Keratinocyte (primary cell): ENCODE results near the gene HSD17B2. TPM values are rescaled to one million over a fixed set of nuclear protein-coding genes. Genes with fewer than 3 reads are reported as not detected.

Experiments
- DNase-seq: peaks from one replicate; pipeline ENCODE4 v3.0.0-alpha.2; 2011; ENCODE audit warnings: low read depth, missing footprints, low spot score
- FAIRE-seq: peaks from 2 replicates; lab custom pipeline; 2011; peaks lifted over from hg19 to GRCh38; lab: Jason Lieb, UNC
- H2AFZ ChIP-seq: 2 replicates; pipeline ENCODE4 v1.6.0; 2012; ENCODE audit warnings: low read length, control low read depth, inconsistent platforms; ENCODE audit not compliant: control insufficient read depth
- H3K27ac ChIP-seq: 2 replicates; pipeline ENCODE4 v1.5.1; 2011; ENCODE audit warnings: low read length; ENCODE audit not compliant: control insufficient read depth, insufficient read depth
- H3K27me3 ChIP-seq: 3 replicates; pipeline ENCODE4 v1.6.0; 2011; ENCODE audit warnings: low read length; ENCODE audit not compliant: control insufficient read depth, insufficient read depth; ENCODE audit errors: extremely low read depth
- H3K36me3 ChIP-seq, 2 experiments: 2 replicates in 1 of 2; 3 replicates in 1 of 2; pipeline ENCODE4 v1.5.1; 2011; ENCODE audit warnings: low read length in 2 of 2, mild to moderate bottlenecking in 1 of 2; ENCODE audit not compliant: control insufficient read depth in 2 of 2, insufficient read depth in 2 of 2; ENCODE audit errors: extremely low read depth in 1 of 2
- H3K4me1 ChIP-seq: 3 replicates; pipeline ENCODE4 v1.5.1; 2011; ENCODE audit warnings: low read length; ENCODE audit not compliant: control insufficient read depth, insufficient read depth; ENCODE audit errors: extremely low read depth
- H3K4me2 ChIP-seq: 3 replicates; pipeline ENCODE4 v1.6.0; 2011; ENCODE audit warnings: low read depth, low read length; ENCODE audit not compliant: control insufficient read depth, insufficient read depth; ENCODE audit errors: extremely low read depth
- H3K4me3 ChIP-seq, 3 experiments: fragments of 200-600 bp in 1 of 3; sonication (generic) in 1 of 3; 2 replicates in 2 of 3; 3 replicates in 1 of 3; pipeline ENCODE4 v1.5.1; 2011 to 2016; ENCODE audit warnings: low read length in 3 of 3, mild to moderate bottlenecking in 3 of 3, control low read depth in 2 of 3, inconsistent platforms in 1 of 3, low read depth in 1 of 3, mixed read lengths in 1 of 3, mixed run types in 1 of 3, moderate library complexity in 1 of 3; ENCODE audit not compliant: control insufficient read depth in 2 of 3, insufficient read depth in 2 of 3; ENCODE audit errors: extremely low read depth in 1 of 3
- H3K79me2 ChIP-seq: 2 replicates; pipeline ENCODE4 v1.6.0; 2012; ENCODE audit warnings: low read length; ENCODE audit not compliant: control insufficient read depth, insufficient read depth
- H3K9ac ChIP-seq: 3 replicates; pipeline ENCODE4 v1.6.0; 2011; ENCODE audit warnings: low read length; ENCODE audit not compliant: control insufficient read depth, insufficient read depth; ENCODE audit errors: extremely low read depth
- H3K9me1 ChIP-seq: 3 replicates; pipeline ENCODE4 v1.6.0; 2011; ENCODE audit warnings: low read length; ENCODE audit not compliant: control insufficient read depth, insufficient read depth; ENCODE audit errors: extremely low read depth
- H3K9me3 ChIP-seq: 2 replicates; pipeline ENCODE4 v1.5.1; 2012; ENCODE audit warnings: low read depth, low read length; ENCODE audit not compliant: control insufficient read depth
- H4K20me1 ChIP-seq: 3 replicates; pipeline ENCODE4 v1.6.0; 2011; ENCODE audit warnings: low read length; ENCODE audit not compliant: control insufficient read depth, insufficient read depth; ENCODE audit errors: extremely low read depth
- CTCF ChIP-seq, 3 experiments: IDR thresholded peaks in 1 of 3; conservative IDR thresholded peaks in 1 of 3; optimal IDR thresholded peaks in 1 of 3; 2 replicates in 2 of 3; 3 replicates in 1 of 3; pipeline versions ENCODE3 to v1.5.1; 2011; ENCODE audit warnings: low read length in 3 of 3, mild to moderate bottlenecking in 3 of 3, moderate library complexity in 2 of 3, control low read depth in 1 of 3, inconsistent platforms in 1 of 3; ENCODE audit not compliant: insufficient read depth in 2 of 3; ENCODE audit errors: extremely low read depth in 1 of 3
- EZH2 ChIP-seq: IDR thresholded peaks from one replicate; pipeline ENCODE4 v1.6.1; 2012; ENCODE audit warnings: inconsistent platforms, mild to moderate bottlenecking, low read length, moderate library complexity
- dilution Hi-C: fragments of 300-500 bp; cut with MboI; formaldehyde crosslinking; loops from one replicate; pipeline ENCODE4 v1.7.0; 2020; ENCODE audit warnings: low sequenced_read_pairs; ENCODE audit not compliant: extremely low pct_ligation_motif_present
- polyA plus RNA-seq, 5 experiments: library from polyadenylated mRNA; depleted of rRNA in 3 of 5; stranded (reverse) in 3 of 5; stranded (forward) in 1 of 5; unstranded in 1 of 5; fragments of >200 nt; gene quantifications; 1 replicate in 1 of 5; 2 replicates in 3 of 5; 3 replicates in 1 of 5; pipeline versions ENCODE4 v1.2.1 to v1.2.3, GENCODE V29; 2011 to 2012; ENCODE audit warnings: missing spikeins in 2 of 5, low read depth in 1 of 5, low replicate concordance in 1 of 5

The HSD17B2 gene
- polyA plus RNA-seq, 1 donor (not counting 4 experiments of a cell fraction or from before 2014, with no cell fraction given), result 3.1 TPM

- TF ChIP-seq EZH2 (no peak), CTCF (optimal IDR thresholded peaks at IDR 0.05 in 1 of 3, IDR thresholded peaks at IDR 0.05 in 1 of 3, conservative IDR thresholded peaks at IDR 0.05 in 1 of 3; ENCODE audit: extremely low read depth in 1 of 3, insufficient read depth in 2 of 3, low read length in 3 of 3) (no peak)
- H3K79me2 ChIP-seq, result no peaks in the 10 kb centered on the region
- FAIRE-seq (no peak), DNase-seq (no peak)
- H3K27me3 ChIP-seq, result no peaks in the 10 kb centered on the region
- no peaks in the 10 kb centered on the region for H4K20me1 ChIP-seq
- H3K27ac ChIP-seq, result no peak overlapping the region
- no peak overlapping the region for H3K9ac ChIP-seq
- peaks cover 30% of the 10 kb centered on the region for H3K4me1 ChIP-seq
- dilution Hi-C loops, result no loop called here
- H3K4me2 ChIP-seq, result no peak overlapping the region
- H3K4me3 ChIP-seq, result no peak overlapping the region
- no peaks in the 10 kb centered on the region for H3K9me3 ChIP-seq
- no peaks in the 10 kb centered on the region for H3K9me1 ChIP-seq
- H3K36me3 ChIP-seq, result no peaks in the 10 kb centered on the region
- H2AFZ ChIP-seq, result no peak overlapping the region
These were observed 53.4 kb downstream of the HSD17B2 start for GRCh38 chr16:82088483-82088882.

GRCh38 chr16:82091241-82091640 lies 56.2 kb downstream of the HSD17B2 start:
- no peak overlapping the region for H3K9ac ChIP-seq
- TF ChIP-seq EZH2 (no peak), CTCF (optimal IDR thresholded peaks at IDR 0.05 in 1 of 3, IDR thresholded peaks at IDR 0.05 in 1 of 3, conservative IDR thresholded peaks at IDR 0.05 in 1 of 3; ENCODE audit: extremely low read depth in 1 of 3, insufficient read depth in 2 of 3, low read length in 3 of 3) (no peak)

More at GRCh38 chr16:82091241-82091640, 56.2 kb downstream of the HSD17B2 start:
- Histone ChIP-seq H3K27me3 (no peaks in the 10 kb centered on the region), H3K36me3 (no peaks in the 10 kb centered on the region), H3K9me1 (no peaks in the 10 kb centered on the region), H3K4me1 (peaks cover 39% of the 10 kb centered on the region), H3K9me3 (no peaks in the 10 kb centered on the region), H3K27ac (no peak overlapping the region), H3K4me2 (no peak overlapping the region), H4K20me1 (no peaks in the 10 kb centered on the region), H3K4me3 (no peak overlapping the region), H3K79me2 (no peaks in the 10 kb centered on the region), H2AFZ (no peak overlapping the region)
- DNase-seq, result no peak
- FAIRE-seq, result peak; percentile 80
- dilution Hi-C loops, result no loop called here
